GM06990 (cell line): ENCODE data around the gene CST9.

Source experiments
- DNase-seq: peaks from one replicate; pipeline ENCODE4 v3.0.0-alpha.2; 2011; ENCODE audit not compliant: insufficient read length; ENCODE audit errors: extremely low read depth
- H3K27me3 ChIP-seq: replicated peaks from 2 replicates; pipeline ENCODE4 v1.6.0; 2011; ENCODE audit warnings: low read length; ENCODE audit not compliant: control insufficient read depth, insufficient read depth
- H3K36me3 ChIP-seq: 2 replicates; pipeline ENCODE4 v1.5.1; 2011; ENCODE audit warnings: low read length; ENCODE audit not compliant: control insufficient read depth, insufficient read depth
- H3K4me3 ChIP-seq: replicated peaks from 2 replicates; pipeline ENCODE4 v1.5.1; 2011; ENCODE audit warnings: low read depth, mild to moderate bottlenecking, control low read depth, low read length
- CTCF ChIP-seq: IDR thresholded peaks from 2 replicates; pipeline ENCODE4 v1.5.1; 2011; ENCODE audit warnings: low read length, control low read depth, mild to moderate bottlenecking, inconsistent platforms; ENCODE audit not compliant: insufficient read depth, poor library complexity, severe bottlenecking

CST9 gene

GRCh38 chr20:23629017-23629541, 23.4 kb upstream of the CST9 start:
- no peak for TF ChIP-seq CTCF
- H3K36me3 ChIP-seq, result no peaks in the 10 kb centered on the region; the same call in 1 of the 2 replicates
- no peak overlapping the region for H3K4me3 ChIP-seq
- no peak for DNase-seq
- H3K27me3 ChIP-seq, result no peaks in the 10 kb centered on the region

GRCh38 chr20:23628402-23629016, 22.8 kb upstream of the CST9 start:
- no peak for DNase-seq
- TF ChIP-seq CTCF, result no peak
- Histone ChIP-seq H3K27me3 (no peaks in the 10 kb centered on the region), H3K36me3 (no peaks in the 10 kb centered on the region; the same call in 1 of the 2 replicates), H3K4me3 (no peak overlapping the region)

GRCh38 chr20:23627501-23627900, 21.8 kb upstream of the CST9 start:
- no peaks in the 10 kb centered on the region; the same call in 1 of the 2 replicates for H3K36me3 ChIP-seq

GRCh38 chr20:23626040-23626620, 20.4 kb upstream of the CST9 start:
- no peaks in the 10 kb centered on the region for H3K27me3 ChIP-seq
- no peak for TF ChIP-seq CTCF
- DNase-seq, result no peak
- H3K36me3 ChIP-seq, result no peaks in the 10 kb centered on the region
- H3K4me3 ChIP-seq, result no peak overlapping the region

More at GRCh38 chr20:23627501-23627900, 21.8 kb upstream of the CST9 start:
- DNase-seq, result no peak
- H3K4me3 ChIP-seq, result no peak overlapping the region
- no peak for TF ChIP-seq CTCF
- no peaks in the 10 kb centered on the region for H3K27me3 ChIP-seq

GRCh38 chr20:23625236-23625964, 19.7 kb upstream of the CST9 start:
- DNase-seq, result no peak
- Histone ChIP-seq H3K36me3 (no peaks in the 10 kb centered on the region), H3K27me3 (no peaks in the 10 kb centered on the region), H3K4me3 (no peak overlapping the region)
- no peak for TF ChIP-seq CTCF
